Left renal pelvis (tissue), 4 donors: ENCODE measurements around the gene PLTP. TPM values are rescaled to one million over a fixed set of nuclear protein-coding genes. Genes with fewer than 3 reads are reported as not detected.
"Not testable (repeated sequence)": the region's sequence is repeated elsewhere in the genome, so short reads cannot be mapped to it uniquely, and the experiment has no call there.

Experiments used
- DNase-seq, 4 donors: peaks; one replicate each; pipeline ENCODE4 v3.0.0-alpha.2; 2013; ENCODE audit warnings: low read depth in 4 of 4, low spot score in 3 of 4
- polyA plus RNA-seq, 4 donors: library from polyadenylated mRNA; unstranded; fragments of 120-200 nt; gene quantifications; one replicate each; pipeline ENCODE4 v1.2.1, GENCODE V29; 2013; ENCODE audit not compliant: insufficient read length in 4 of 4

The PLTP gene, protein sequence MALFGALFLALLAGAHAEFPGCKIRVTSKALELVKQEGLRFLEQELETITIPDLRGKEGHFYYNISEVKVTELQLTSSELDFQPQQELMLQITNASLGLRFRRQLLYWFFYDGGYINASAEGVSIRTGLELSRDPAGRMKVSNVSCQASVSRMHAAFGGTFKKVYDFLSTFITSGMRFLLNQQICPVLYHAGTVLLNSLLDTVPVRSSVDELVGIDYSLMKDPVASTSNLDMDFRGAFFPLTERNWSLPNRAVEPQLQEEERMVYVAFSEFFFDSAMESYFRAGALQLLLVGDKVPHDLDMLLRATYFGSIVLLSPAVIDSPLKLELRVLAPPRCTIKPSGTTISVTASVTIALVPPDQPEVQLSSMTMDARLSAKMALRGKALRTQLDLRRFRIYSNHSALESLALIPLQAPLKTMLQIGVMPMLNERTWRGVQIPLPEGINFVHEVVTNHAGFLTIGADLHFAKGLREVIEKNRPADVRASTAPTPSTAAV
- polyA plus RNA-seq = 100 to 1,000 TPM in 3 of 4 donors, 10 to 100 TPM in 1; 72.7 to 139 (median 126) TPM

DNA sequence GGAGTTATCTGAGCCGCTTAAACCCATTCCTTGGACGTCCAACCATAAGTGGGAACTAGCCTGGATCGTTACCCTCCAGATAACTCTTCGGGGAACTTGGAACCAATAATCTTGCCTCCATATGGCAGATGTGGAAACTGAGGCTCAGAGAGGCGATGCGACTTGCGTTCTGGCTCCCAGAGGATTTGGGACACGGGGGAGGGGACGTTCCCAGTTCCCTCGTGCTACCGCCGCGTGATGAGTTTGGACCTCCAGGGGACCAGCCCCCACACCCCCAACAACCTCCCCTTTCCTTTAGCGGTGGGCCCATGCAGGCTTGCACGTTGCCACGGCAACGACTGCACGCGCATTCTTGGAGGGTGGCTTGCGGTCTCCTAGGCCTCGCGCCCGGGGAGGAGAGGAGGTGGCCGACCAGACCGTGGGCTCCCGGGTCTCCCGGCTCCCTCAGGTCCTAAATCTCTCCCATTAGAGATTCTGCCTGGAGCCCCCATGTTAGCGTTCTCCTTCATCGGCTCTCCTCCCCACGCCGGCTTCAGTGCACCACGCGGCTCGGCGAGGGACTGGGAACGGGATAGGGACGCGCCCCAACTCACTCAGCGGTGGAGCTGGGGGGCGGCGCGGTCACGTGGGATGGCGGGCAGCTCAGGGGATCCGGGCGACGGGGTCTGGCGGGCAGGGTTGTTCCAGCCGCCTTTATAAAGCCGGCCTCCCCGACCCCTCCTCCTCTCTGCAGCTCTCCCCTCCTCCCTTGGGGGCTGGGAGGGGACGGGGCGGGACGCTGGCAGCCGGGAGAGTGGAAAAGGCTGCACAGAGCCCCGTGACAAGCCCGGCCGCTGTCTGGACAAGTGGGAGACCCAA lies at the start of gene PLTP:
Gene PLTP (minus strand): TSS at position 670 of the 858 bp plus-strand sequence. CDS start 703 bp downstream, outside the sequence.
- DNase-seq = peak in 1 of 4 donors; percentile 59

DNA sequence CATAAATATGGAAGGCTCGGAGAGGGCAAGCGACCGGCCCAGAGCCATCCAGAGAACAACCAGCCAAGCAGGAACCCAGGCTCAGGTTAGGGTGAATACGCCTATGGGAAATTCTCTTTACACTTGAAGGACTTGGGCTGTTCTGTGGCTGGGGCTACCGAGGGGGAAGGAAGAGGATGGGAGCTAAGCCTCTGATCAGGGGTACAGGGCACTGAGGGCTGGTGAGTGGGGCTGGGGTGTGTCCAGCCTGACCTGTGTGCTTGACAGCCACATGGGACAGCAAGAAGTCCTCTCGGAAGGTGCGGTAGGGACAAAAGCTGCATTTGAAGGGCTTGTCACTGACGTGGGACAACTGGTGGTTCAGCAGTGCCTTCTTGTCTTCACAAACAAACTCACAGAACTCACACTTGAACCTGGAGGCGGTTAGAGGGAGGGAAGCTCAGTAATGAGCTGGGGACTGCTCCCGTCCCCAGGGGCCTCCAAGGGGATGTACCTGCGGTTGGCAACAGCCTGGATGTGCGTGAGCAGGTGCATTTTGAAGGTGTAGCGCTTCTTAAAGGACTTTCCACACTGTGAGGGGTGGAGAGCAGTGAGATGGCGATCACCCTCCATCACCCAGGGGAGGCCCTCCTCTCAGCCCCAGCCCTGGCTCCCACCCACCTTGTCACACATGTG lies 48.1 kb upstream of the PLTP start:
- no peak for DNase-seq

DNA sequence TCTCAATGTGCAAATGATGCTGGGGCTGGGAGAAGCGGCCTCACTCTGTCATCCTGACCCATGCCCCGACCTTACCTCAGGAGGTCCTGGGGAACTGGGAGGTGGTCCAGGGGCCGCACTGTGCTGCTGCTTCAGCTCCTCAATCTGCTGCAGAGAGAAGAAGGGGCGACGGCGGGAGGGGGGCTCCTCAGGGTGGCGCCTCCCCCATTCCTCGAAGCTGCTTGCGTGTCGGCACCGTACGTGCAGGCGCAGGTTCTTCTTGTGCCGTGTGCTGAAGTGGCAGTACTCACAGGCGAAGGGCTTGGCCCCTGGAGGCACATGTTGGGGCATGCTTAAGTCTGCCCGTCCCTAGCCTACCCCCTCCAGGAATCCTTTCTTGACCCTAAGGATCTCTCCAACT lies 47.2 kb upstream of the PLTP start:
- DNase-seq = no peak

DNA sequence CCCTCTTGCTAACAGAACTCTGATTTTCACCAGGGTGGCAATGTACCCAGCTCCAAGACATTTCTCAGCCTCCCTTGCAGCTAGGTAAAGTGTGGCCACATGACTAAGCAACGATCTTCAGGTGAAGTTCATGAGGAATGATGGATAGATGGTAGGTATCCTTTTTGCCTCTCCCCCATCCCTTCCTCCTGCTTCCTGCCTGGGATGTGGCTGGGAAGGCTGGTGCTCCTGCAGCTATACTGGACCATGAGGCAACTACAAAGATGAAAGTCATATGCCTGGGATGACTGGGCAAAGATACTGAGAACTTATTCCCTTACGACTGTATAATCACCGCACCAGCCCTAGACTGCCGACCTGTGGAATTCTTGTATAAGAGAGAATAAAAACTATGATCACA lies 46.6 kb upstream of the PLTP start:
- no peak for DNase-seq

DNA sequence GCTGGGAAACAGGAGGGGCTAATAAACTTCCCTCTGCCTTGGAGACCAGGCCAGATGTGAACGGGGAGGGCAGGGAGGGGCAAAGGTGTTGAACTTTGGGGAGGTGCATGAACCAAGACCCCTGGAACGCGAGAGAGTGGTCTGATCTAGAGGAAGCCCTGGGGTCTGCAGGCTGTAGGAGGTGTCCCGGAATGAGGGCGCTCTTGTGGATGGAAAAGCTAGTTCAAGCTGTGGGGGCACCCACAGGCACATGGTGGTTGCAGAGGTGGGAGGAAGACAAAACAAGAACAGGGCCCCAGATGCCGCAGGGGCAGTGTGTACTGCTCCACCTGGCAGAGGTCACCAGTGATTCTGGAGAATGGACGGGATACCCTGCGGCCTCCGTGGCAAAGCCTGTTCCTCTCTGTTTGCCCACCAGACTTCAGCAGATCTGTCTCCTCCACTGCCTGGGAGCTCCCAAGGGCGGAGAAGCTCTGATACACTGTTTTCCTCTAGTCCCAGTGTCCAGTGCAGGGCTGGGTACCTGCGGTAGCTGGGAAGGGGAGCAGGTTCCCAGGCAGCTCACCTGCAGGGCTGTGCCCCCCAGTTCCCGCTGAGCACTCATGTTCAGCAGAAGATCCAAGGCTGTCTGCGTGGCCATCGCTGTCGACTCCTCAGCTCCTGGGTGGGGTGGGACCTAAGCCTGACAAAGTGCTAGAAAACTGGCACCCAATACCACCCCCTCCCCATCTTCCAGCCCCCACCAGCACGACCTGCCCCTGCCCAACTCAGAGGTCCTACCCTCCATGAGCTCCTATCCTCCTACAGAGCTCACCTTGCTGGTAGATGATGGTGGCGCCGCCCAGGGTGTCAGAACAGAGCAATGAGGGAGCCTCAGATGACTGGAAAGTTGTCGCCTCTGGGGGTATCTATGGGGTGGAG lies 45.3 kb upstream of the PLTP start:
- DNase-seq = no peak

DNA sequence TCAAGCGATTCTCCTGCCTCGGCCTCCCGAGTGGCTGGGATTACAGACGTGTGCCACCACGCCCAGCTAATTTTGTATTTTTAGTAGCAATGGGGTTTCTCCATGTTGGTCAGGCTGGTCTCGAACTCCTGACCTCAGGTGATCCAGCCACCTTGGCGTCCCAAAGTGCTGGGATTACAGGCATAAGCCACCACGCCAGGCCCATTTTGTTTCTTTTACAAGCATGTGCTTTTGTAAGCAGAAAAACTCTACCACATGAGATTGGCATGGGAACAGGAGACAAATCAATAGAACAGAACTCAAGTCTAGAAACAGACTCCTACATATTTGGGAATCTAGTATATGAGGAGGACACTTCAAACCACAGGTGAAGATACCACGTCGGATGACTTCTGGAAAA lies 44.4 kb upstream of the PLTP start:
- not testable (repeated sequence) for DNase-seq

DNA sequence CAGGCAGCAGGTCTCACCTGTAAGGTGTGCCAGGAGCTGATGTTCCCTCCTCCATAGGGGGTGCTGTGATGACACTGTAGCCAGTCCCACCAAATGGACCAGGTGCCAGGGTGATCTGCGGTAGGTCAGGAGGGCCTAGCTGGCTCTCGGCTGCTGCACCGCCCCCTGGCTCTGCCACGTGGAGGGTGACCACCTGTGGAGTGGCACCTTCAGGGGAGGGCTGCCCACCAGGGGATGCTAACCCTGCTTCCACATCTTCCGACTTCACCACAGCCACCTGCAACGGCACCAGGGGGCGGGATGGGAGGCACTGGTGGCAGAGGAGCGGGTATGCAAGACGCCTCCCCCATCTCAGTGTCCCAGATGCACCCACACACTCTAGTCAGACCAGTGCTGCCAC lies 41.7 kb upstream of the PLTP start:
- DNase-seq = no peak

DNA sequence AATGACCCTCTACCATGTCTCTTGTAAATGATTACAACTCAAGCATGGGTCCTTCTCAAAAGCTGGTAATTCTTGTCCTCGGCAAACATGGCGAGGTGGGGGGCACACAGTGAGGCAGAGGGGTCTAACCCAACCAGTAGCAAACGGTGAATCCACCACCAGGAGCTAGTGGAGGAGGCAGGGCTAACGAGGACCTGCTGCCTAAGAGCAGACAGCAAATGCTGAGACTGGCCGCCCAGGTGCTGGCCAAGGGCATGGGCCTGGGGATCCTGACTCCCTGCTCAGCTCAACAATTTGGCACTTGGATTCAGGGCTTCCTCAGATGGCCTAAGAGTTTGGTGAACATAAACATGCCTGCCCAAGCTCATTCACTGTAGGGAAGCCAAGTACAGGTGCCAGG lies 40.9 kb upstream of the PLTP start:
- no peak for DNase-seq

DNA sequence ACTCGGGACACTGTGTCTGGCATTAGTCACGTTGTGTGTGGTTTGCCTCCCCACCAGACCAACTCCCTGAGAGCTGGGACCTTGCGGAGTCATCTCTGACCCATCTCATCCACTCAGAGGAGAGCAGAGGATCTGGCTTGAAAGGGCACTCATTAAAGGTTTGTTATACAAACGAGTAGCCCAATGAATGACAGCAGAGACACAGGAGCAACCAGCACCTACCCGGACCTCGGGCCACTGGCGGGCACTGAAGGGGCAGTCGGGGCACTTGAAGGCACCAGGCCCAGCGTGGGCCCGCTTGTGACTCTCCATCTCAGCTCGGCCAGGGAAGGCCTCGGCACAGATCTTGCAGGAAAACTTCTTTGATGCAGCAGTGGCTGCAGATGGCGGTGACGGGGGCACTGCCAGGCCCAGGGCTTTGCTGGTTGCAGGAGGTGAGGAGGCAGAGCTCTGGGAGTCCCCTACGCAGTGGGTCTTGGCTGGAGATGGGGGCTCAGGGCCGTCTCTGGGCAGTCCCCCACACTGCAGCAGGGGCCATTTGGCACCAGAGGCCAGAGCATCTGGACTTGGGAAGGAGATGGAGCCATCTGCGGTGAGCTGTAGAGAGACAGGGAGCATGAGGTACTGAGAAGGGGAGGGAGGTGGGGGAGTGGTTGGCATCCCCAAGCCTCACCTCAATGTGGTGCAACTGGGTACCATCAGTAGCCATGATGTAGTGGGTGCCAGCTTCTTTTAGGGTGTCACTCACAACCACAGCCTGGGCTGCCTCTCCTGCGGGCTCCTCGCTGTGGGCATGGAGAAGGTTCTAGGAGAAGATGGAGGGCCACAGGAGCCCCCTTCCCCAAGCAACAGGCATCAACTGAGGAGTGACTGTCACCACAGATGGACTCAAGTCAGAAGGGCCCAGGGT lies 40.2 kb upstream of the PLTP start:
- DNase-seq = no peak

DNA sequence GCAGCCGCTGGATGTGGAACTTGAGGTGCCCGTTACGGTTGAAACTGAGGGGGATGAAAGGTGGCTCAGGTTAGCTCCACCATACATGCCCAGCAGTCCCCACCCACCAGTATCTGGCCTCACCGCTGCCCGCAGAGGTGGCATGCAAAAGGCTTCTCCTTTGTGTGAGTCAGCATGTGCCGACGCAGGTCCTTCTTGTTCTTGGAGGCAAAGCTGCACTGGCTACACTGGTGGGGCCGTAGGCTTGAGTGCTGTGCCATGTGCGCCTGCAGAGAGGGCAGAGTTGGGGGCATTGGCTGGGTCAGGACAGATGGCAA lies 38.3 kb upstream of the PLTP start:
- no peak for DNase-seq

DNA sequence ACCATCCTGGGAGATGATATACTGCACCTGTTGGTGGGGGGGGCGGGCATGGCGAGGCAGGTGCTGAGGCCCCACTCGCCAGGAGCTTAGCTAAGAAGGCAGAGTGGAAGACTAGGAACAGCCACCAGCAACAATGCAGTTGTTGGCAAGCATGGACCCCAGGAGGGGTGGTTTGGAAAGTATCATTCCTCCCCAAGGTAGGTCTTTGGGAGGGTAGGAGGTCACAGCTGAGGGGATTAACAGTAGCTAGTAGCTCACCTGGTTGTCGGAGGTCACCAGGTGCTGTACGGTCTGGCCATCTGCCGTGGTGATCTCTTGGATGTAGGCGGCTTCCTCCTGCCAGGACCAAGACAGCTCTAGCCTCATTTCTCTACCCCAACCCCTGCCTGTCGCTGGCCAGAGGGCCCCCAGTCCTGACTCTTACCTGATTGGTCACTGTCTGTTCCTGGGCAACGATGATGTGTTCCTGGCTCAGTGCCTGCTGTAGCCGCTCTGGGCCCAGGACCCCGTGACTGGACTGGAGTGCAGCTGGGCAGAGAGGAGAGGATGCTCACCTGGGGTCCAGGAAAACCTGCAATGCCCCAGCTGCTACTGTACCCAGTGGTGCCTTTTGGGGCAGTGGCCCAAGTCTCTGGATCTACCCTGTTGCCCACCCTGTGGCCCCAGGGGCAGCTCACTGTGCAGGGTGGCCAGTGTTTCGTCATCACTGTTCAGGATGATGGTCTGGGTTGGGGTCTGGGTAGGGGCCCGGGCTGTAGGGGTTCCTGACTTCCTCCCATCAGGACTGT lies 37.8 kb upstream of the PLTP start:
- DNase-seq = no peak

DNA sequence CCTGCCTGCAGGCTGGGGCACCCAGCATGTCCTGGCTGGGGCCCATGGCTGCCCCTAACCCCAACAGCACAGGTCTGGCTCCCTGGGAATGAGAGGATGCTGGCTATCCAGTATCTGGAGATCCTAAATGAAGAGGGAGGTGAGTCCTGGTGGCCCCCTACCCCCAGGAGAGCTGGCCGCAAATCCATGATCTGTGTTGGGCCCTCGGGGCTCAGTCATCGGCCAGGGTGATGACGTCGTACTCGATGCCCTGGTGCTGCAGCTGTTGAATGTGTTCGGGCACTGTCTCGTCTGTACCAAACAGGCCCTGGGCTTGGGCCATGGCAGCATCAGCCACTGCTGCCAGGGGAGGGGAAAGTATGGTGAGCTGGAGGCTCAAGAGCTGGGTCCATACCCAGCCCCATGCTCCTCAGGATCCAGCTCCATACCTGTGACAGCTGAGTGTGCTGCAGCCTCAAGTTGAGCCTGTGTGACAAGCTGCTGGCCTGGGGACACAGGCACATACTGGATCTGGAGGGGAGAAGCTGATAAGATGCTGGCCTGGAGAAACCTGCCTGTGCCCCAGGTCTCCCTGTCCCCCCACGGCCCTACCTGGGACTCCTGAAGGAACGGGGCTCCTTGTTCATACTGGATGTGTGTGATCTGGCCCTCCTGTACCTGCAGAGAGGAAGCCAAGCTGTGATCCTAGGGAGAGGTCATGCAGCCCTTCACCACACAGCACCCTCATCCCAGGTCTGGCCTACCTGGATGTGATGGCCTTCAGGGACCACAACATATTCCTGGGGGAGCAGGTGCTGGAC lies 37.0 kb upstream of the PLTP start:
- no peak for DNase-seq

DNA sequence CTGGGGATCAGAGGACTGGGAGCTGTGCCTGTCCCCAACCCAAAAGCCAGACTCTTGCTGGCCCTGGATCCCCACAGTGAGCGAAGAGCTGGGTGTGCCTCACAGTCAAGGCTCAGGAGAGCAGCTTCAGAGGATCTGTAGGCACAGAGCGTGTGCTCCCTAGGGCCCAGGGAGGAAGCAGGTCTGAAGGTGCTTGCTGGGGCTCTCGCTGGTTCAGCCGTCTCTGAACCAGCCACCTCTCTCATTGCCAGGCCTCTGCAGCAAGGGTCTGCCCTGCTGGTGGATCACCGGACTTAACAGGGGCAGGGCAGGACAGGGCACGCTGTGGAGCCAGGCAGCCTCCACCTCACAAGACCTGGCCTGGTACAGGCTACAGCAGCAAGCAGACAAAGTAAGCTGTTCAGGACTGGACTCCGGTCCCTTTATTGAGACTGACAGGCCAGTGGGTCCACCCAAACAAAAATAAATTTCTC lies 36.3 kb upstream of the PLTP start:
- no peak for DNase-seq

DNA sequence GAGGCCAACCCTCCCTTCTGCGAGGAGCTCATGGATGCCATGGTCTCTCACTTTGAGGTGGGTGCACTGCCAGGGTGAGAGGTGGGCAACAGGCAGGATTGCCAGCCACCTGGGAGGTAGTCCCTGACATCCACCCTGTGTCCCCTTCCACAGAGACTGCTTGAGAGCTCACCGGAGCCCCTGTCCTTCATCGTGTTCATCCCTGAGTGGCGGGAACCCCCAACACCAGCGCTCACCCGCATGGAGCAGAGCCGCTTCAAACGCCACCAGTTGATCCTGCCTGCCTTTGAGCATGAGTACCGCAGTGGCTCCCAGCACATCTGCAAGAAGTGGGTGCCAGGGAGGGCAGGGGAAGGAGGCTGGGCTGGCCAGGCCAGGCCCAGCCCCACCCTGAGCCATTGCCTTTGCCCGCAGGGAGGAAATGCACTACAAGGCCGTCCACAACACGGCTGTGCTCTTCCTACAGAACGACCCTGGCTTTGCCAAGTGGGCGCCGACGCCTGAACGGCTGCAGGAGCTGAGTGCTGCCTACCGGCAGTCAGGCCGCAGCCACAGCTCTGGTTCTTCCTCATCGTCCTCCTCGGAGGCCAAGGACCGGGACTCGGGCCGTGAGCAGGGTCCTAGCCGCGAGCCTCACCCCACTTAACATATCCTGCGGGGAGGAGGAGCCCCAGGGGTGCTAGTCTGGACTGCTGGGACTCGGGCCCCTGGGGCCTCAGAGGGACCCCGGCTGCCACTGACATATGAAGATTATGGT lies 35.3 kb upstream of the PLTP start:
- DNase-seq = no peak

DNA sequence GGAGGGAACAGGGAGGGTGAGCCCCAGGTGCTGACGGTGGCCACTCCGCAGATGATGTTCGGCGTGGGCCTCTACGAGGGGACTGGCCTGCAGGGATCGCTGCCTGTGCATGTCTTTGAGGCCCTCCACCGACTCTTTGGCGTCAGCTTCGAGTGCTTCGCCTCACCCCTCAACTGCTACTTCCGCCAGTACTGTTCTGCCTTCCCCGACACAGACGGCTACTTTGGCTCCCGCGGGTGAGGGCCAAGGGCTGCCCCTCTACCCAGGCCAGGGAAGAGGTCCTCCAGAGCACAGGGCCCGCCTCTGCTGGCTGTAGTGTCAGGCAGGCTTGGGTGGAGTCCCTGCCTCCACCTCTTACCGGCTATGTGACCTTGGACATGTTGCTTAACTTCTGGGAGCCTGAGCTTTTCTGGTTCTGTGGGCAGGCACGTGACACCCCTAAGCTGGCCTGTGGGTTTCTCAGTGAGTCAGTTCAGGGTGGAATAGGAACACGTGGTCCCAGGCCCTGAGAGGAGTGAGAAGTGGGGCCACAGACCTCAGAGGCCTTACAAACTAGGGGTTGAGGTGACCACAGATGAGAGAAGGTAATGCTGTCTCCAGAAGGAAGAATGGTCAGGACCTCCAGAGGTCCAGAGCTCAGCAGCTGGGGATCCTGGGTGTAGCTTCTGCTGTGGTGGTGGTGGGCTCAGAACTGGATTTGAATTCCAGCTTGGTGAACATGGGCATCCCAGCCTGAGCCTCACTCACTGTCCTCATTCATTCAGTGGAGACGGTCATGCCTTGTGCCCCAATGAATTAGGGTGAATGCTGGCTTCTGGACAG lies 34.4 kb upstream of the PLTP start:
- DNase-seq = no peak

DNA sequence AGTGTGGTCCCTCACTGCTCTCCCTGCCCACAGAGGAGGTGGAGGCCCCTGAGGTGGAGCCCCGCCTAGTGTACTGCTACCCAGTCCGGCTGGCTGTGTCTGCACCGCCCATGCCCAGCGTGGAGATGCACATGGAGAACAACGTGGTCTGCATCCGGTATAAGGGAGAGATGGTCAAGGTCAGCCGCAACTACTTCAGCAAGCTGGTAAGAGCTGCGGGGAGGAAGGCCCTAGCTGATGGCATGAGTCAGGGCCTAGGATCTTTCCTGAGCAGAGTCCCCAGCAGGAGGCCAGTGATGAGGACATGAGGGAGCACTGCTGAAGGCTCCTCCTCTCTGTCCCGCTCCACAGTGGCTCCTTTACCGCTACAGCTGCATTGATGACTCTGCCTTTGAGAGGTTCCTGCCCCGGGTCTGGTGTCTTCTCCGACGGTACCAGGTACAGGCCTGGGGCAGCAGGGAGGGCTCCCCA lies 33.8 kb upstream of the PLTP start:
- DNase-seq = no peak
